ENCODE results near the gene ETHE1.

ETHE1 gene

GRCh38 chr19:43561139-43561970, 34.4 kb upstream of the ETHE1 start:
- no peak for TF ChIP-seq GATA2 (IDR thresholded peaks at IDR 0.05; ENCODE audit: low read depth, low read length)
- TF ChIP-seq GATA3 (IDR thresholded peaks at IDR 0.05; ENCODE audit: low read depth, low read length): no peak

DNA sequence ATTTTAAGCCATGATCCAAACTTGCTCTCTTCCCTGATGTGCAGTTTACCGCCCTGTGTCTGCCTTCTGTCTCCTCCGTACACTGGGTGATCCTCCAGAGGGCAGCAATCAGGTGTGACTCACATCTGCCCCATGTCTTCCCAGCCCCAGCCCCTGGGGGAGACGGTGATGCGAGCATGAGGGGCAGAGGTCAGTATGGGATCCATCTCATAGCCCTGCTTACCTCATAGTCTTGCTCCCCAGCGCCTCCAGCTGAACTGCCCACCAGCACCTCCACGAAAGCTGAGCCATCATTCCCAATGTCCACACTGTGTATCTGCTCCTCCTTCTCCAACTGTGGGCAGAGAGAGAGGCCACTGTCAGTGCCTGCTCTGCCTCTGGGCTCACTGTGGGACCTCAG, 33.7 kb upstream of the ETHE1 start:
- TF ChIP-seq GATA2 (IDR thresholded peaks at IDR 0.05; ENCODE audit: low read depth, low read length): no peak
- TF ChIP-seq GATA3 (IDR thresholded peaks at IDR 0.05; ENCODE audit: low read depth, low read length): no peak

GRCh38 chr19:43555185-43555770, 28.3 kb upstream of the ETHE1 start:
- TF ChIP-seq GATA3 (IDR thresholded peaks at IDR 0.05; ENCODE audit: low read depth, low read length): no peak
- TF ChIP-seq GATA2 (IDR thresholded peaks at IDR 0.05; ENCODE audit: low read depth, low read length): no peak

GRCh38 chr19:43554317-43554895, 27.4 kb upstream of the ETHE1 start:
- TF ChIP-seq GATA3 (IDR thresholded peaks at IDR 0.05; ENCODE audit: low read depth, low read length): no peak

GRCh38 chr19:43553656-43554055, 26.7 kb upstream of the ETHE1 start:
- TF ChIP-seq GATA3 (IDR thresholded peaks at IDR 0.05; ENCODE audit: low read depth, low read length) (no peak), GATA2 (IDR thresholded peaks at IDR 0.05; ENCODE audit: low read depth, low read length) (no peak)

DNA sequence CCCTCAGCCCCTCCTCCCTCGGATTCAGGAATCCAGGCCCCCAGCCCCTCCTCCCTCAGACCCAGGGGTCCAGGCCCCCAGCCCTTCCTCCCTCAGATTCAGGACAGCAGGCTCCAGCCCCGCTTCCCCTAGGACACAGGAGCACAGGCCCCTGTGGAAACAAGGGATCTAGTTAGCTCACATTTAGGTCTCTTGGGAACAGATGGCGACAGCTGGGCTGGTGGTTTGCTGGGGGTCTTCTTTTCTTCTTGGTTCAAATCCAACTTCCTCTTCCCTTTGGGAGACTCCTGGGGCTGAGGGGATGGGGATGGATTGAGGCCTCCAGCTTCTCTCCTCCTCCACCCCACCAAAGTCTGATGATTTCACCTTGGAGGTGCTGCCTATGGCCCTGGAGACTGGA, 25.6 kb upstream of the ETHE1 start:
- TF ChIP-seq GATA3 (IDR thresholded peaks at IDR 0.05; ENCODE audit: low read depth, low read length): no peak
- no peak for TF ChIP-seq GATA2 (IDR thresholded peaks at IDR 0.05; ENCODE audit: low read depth, low read length)

GRCh38 chr19:43552198-43552450, 25.1 kb upstream of the ETHE1 start:
- TF ChIP-seq GATA2 (IDR thresholded peaks at IDR 0.05; ENCODE audit: low read depth, low read length) (no peak), GATA3 (IDR thresholded peaks at IDR 0.05; ENCODE audit: low read depth, low read length) (no peak)

DNA sequence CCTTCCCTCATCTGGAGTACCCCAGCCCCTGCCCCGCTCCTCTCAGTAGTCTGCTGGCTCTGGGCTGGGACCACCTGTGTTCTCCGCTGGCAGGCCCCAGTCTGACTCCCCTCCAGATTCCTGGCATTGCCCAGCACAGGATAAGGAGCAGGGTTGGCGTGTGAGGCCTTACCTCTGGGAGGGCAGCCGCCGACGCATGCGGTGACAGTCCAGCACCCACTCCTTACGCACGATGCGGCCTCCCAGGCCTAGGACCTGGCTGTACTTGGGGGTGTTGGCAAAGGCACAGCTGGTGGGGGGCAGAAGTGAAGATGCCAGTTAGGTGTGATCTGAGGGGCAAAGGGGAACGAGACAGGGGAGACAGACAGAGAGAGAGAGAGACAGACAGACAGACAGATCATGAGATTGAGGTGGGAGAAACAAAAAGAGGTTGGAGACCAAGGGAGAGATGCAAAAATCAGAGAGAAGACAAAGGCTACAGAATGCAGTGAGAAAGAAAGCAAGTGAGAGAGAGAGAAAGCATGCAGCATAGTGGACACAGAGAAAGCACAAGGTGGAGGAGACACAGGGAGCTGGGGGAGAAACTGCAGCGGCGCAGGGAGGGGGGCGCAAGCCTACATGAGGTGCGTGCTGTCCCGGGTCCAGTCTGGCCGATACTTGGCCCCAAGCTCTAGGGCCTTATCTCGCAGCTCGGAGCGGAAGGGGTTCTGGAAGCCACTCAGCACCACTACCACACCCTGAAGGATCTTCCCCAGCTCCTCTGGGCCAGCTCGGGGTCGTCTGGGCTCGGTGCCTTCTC, 24.6 kb upstream of the ETHE1 start:
- no peak for TF ChIP-seq GATA3 (IDR thresholded peaks at IDR 0.05; ENCODE audit: low read depth, low read length)
- no peak for TF ChIP-seq GATA2 (IDR thresholded peaks at IDR 0.05; ENCODE audit: low read depth, low read length)

DNA sequence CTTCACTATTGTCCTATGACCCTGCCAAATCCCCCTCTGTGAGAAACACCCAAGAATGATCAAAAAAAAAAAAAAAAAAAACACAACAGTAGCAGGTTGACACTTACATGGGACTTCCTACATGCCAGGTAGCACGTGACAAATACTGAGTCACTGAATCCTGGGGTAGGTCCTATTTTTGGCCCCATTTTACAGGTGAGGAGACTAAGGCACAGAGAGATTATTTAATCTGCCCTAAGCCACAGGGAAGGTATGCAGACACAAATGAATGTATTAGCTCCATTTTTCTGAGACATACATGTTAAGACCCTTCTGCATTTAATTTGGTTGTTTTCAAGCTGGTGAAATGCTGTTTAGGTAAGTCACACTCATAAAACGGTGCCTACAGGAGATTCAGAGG, 21.7 kb upstream of the ETHE1 start:
- TF ChIP-seq GATA3 (IDR thresholded peaks at IDR 0.05; ENCODE audit: low read depth, low read length): no peak
- TF ChIP-seq GATA2 (IDR thresholded peaks at IDR 0.05; ENCODE audit: low read depth, low read length): no peak

DNA sequence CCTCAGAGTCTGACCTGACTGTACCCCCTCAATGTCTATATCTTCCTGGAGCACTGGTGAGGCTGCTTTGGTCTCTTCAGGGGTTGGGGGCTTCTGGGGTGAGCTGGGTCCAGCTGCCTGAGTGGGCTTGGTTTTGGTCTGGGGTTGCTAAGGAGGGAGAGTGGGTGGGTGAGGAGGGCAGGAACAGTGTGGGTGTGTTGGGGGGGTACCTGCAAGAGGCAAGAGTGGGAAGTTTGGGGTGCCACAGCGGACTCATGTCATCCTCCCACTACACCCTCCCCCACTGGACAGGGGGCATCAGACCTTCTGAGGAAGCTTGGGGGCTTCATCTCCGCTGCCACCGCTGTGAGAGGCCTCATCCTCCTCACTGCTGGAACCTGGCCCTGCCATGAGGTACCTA, 19.6 kb upstream of the ETHE1 start:
- TF ChIP-seq GATA2 (IDR thresholded peaks at IDR 0.05; ENCODE audit: low read depth, low read length) (no peak), GATA3 (IDR thresholded peaks at IDR 0.05; ENCODE audit: low read depth, low read length) (no peak)

- TF ChIP-seq GATA2 (IDR thresholded peaks at IDR 0.05; ENCODE audit: low read depth, low read length): no peak
- no peak for TF ChIP-seq GATA3 (IDR thresholded peaks at IDR 0.05; ENCODE audit: low read depth, low read length)
Observed at GRCh38 chr19:43545981-43546380, 19.0 kb upstream of the ETHE1 start.

GRCh38 chr19:43545276-43545675, 18.3 kb upstream of the ETHE1 start:
- TF ChIP-seq GATA3 (IDR thresholded peaks at IDR 0.05; ENCODE audit: low read depth, low read length) (no peak), GATA2 (IDR thresholded peaks at IDR 0.05; ENCODE audit: low read depth, low read length) (no peak)

- no peak for TF ChIP-seq GATA3 (IDR thresholded peaks at IDR 0.05; ENCODE audit: low read depth, low read length)
Observed at GRCh38 chr19:43544077-43544476, 17.1 kb upstream of the ETHE1 start.

DNA sequence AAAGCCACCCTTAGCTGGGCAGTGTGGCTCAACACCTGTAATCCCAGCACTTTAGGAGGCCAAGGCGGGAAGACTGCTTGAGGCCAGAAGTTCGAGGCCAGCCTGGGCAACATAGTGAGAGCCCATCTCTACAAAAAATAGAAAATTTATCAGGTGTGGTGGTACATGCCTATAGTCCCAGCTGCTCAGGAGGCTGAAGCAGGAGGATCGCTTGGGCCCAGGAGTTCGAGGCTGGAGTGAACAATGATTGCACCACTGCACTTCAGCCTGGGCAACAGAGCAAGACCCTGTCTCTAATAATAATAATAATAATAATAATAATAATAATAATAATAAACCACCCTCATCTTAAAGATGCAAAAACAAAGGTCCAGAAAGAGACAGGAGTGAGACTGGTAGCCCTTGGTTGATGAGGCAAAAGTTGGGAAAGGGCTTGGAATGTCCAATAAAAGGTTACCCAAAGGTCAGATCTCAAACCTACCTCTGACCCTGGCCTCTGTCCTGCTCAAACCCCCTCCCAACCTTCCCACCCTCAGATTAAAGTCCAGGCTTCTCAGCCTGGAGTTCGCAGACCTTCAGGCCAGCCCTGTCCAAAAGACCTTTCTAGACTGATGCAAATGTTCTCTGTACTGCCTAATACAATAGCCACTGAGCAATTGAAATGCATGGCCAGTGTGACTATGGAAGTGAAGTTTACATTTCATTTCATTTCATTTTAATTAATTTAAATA, 15.1 kb upstream of the ETHE1 start:
- TF ChIP-seq GATA2 (IDR thresholded peaks at IDR 0.05; ENCODE audit: low read depth, low read length): no peak
- no peak for TF ChIP-seq GATA3 (IDR thresholded peaks at IDR 0.05; ENCODE audit: low read depth, low read length)

All from SH-SY5Y (cell line).